IPS-20b (cell line): ENCODE results near the gene CYTH4.

Source experiments
- H3K27ac ChIP-seq: one replicate; pipeline ENCODE4 v1.5.1; 2013; ENCODE audit warnings: low read length
- H3K27me3 ChIP-seq: 2 replicates; pipeline ENCODE4 v1.6.1; 2013; ENCODE audit warnings: mild to moderate bottlenecking, low read length, inconsistent platforms; ENCODE audit not compliant: insufficient read depth
- H3K36me3 ChIP-seq: 2 replicates; pipeline ENCODE4 v1.6.1; 2013; ENCODE audit warnings: low read depth, mild to moderate bottlenecking, inconsistent platforms, low read length, moderate library complexity; ENCODE audit not compliant: insufficient read depth
- H3K4me1 ChIP-seq: 2 replicates; pipeline ENCODE4 v1.6.1; 2013; ENCODE audit warnings: mild to moderate bottlenecking, control low read depth, inconsistent platforms, low read length, moderate library complexity; ENCODE audit not compliant: insufficient read depth
- H3K4me3 ChIP-seq: 2 replicates; pipeline ENCODE4 v1.5.1; 2013; ENCODE audit warnings: mild to moderate bottlenecking, low read length, inconsistent platforms
- H3K9ac ChIP-seq: 2 replicates; pipeline ENCODE4 v1.6.1; 2013; ENCODE audit warnings: low read depth, mild to moderate bottlenecking, inconsistent platforms, low read length, moderate library complexity
- H3K9me3 ChIP-seq: 2 replicates; pipeline ENCODE4 v1.6.1; 2013; ENCODE audit warnings: mild to moderate bottlenecking, low read depth, low read length, inconsistent platforms; ENCODE audit not compliant: insufficient read depth

The CYTH4 gene

DNA sequence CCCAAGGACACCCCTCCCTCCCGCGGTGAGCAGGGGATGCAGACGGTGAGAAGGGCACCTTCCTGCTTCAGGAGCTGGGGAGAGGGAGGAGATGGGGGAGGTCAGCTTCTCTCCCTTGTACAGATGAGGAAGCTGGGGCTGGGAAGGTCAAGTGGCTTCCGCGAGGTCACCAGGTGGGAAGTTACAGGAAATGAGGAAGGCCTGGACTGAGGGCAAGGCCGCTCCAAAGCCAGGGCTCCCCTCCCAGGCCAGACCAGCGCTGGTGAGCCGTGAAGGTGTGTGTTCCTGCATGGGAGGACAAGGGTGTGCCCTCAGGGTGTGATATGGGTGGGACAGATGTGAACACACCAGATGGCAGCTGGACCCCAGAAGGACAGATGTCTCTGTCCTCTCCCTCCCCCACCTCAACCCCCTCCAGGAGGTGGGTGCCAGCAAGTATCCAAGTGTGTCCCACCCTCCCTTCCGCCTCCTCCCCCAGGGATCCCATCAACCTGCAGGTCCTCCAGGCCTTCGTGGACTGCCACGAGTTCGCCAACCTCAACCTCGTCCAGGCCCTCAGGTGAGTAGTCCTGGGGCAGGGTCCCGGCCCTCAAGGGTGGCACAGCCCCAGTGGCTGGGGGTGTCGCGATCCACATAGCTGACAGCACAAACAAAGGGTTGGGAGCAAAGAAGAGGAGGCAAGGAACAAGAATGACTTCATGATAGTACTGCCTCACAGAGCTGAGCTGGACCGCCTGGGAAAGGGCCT is 16.6 kb downstream of the CYTH4 start:
- H3K9me3 ChIP-seq, result no peaks in the 10 kb centered on the region
- no peak overlapping the region for H3K27ac ChIP-seq
- peaks cover 25% of the 10 kb centered on the region for H3K27me3 ChIP-seq
- H3K4me1 ChIP-seq, result peaks cover 5% of the 10 kb centered on the region; the same call in 1 of the 2 replicates
- no peaks in the 10 kb centered on the region for H3K36me3 ChIP-seq
- no peak overlapping the region for H3K4me3 ChIP-seq
- H3K9ac ChIP-seq, result no peak overlapping the region

DNA sequence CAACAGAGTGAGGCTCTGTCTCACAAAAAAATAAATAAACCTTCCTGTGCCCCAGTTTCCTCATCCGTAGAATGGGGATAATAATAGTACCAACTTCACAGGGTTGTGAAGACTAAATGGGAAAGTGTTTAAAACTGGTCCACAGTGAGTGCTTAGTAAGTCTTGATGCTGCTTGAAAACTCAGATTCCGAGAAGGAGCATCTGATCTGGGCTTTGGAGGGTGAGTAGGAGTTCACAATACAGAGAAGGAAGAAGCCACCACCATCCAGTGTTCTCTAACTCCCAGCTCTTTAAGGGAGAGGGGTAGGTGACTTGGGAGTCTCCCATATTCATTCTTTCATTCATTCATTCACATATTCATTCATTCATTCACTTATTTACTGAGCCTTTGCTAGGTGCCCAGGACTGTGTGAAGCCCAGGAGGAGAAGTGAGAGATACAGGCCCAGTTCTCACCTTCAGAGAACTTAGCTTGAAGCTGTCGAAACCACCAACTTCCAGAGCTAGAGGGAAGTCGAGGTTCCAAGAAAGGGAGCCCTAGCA is 17.7 kb downstream of the CYTH4 start:
- H3K27ac ChIP-seq, result no peak overlapping the region

GRCh38 chr22:37300551-37301017 is 18.3 kb downstream of the CYTH4 start:
- Histone ChIP-seq H3K27ac (no peak overlapping the region), H3K4me1 (peaks cover 18% of the 10 kb centered on the region; the same call in 1 of the 2 replicates), H3K9me3 (no peaks in the 10 kb centered on the region), H3K27me3 (peaks cover 33% of the 10 kb centered on the region), H3K36me3 (no peaks in the 10 kb centered on the region), H3K4me3 (no peak overlapping the region), H3K9ac (no peak overlapping the region)

More for the DNA sequence above, 17.7 kb downstream of the CYTH4 start:
- H3K36me3 ChIP-seq, result no peaks in the 10 kb centered on the region
- no peak overlapping the region for H3K4me3 ChIP-seq
- H3K4me1 ChIP-seq, result peaks cover 15% of the 10 kb centered on the region; the same call in 1 of the 2 replicates
- no peak overlapping the region for H3K9ac ChIP-seq
- peaks cover 33% of the 10 kb centered on the region for H3K27me3 ChIP-seq
- no peaks in the 10 kb centered on the region for H3K9me3 ChIP-seq

DNA sequence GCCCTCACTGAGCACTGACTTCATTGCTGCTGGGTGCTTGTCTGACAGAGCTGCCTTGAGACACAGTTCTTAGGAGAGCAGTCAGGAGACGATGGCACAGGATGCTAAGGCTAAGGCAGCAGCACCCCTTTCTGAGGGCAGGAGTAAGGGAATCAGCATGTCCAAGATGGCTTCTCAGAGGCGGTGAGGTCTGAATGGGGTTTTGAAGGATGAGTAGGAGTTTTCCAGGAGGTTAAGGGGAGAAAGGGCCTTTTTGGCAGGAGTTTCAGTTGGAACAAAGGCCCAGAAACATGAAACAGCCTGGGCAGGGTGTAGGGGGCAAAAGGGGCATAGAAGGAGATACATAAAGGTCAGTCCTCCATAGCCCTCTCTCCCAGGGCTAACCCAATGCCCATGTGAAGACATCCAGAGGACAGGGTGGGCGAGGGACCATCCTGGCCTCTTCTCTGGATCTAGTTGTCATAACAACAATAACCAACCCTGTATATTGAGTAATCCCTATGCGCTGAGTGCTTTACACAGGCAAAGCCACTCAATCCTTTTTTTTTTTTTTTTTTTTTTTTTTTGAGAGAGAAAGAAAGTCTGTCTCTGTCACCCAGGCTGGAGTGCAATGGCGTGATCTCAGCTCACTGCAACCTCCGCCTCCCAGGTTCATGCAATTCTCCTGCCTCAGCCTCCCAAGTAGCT is 19.0 kb downstream of the CYTH4 start:
- Histone ChIP-seq H3K27me3 (peaks cover 33% of the 10 kb centered on the region), H3K27ac (no peak overlapping the region), H3K9me3 (no peaks in the 10 kb centered on the region), H3K4me1 (peaks cover 21% of the 10 kb centered on the region; the same call in 1 of the 2 replicates), H3K4me3 (no peak overlapping the region), H3K36me3 (no peaks in the 10 kb centered on the region), H3K9ac (no peak overlapping the region)

GRCh38 chr22:37302674-37303555 is 20.6 kb downstream of the CYTH4 start:
- H3K27me3 ChIP-seq, result peaks cover 33% of the 10 kb centered on the region
- no peak overlapping the region for H3K4me3 ChIP-seq
- no peak overlapping the region; the same call in 1 of the 2 replicates for H3K9ac ChIP-seq
- H3K27ac ChIP-seq, result no peak overlapping the region
- peaks cover 21% of the 10 kb centered on the region; the same call in 1 of the 2 replicates for H3K4me1 ChIP-seq
- H3K9me3 ChIP-seq, result no peaks in the 10 kb centered on the region
- no peaks in the 10 kb centered on the region for H3K36me3 ChIP-seq

GRCh38 chr22:37303821-37304274 is 21.5 kb downstream of the CYTH4 start:
- Histone ChIP-seq H3K9me3 (no peaks in the 10 kb centered on the region), H3K9ac (no peak overlapping the region), H3K27ac (no peak overlapping the region), H3K36me3 (no peaks in the 10 kb centered on the region), H3K4me3 (no peak overlapping the region), H3K27me3 (peaks cover 33% of the 10 kb centered on the region), H3K4me1 (peaks cover 21% of the 10 kb centered on the region; the same call in 1 of the 2 replicates)

DNA sequence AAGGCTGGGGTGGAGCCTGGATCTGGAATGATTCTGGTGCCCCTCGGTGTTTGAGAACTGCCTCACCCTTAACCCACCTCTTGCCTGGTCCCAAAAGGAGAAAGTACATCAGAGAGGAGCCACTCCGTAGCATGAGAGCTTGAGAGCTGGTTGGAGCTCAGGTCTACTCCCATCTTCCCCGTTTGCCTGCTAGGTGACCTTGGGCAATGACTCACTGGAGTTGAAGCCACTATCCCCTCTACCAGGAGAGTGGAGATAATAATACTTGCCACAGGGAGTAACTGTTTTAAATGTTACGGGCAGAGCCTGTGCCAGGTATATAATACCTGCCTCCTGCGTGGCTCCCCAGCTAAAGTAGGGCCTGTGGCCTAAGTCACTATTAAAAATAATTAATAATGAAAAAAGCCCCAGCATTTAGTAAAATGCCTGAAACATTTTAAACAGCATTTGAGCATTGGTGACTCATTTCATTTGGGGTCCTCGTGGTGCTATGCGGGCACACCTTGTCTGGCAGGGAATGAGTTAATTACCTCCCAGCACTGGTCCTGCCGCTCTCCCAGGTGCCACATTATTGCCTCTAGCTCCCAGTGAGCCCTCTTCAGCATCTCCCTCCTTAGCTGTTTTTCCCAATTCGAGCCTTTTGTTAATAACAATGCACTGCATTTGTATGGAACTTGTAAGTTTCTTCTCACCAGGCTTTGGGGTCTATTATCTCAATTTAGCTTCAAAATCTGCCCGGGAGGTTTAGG is 22.5 kb downstream of the CYTH4 start:
- Histone ChIP-seq H3K4me1 (peaks cover 21% of the 10 kb centered on the region; the same call in 1 of the 2 replicates), H3K9ac (no peak overlapping the region)

DNA sequence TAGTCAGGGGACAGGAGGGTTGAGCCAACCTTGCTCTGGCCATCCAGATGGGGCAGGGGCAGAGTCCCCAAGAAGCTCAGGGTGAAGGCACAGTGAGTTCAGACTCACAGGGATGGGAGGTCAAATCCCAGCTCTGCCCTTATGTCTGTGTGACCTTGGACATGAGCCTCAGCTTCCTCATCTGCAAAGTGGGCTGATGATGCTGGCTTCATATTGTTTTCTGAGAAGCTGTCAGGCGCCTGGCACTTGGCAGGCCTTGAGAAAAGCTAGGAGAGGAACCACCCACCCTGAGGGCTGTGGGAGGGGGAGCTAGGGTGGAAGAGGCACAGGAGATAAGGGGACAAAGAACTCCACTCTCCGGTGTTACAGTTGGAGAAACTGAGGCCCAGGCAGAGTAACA is 23.6 kb downstream of the CYTH4 start:
- Histone ChIP-seq H3K36me3 (no peaks in the 10 kb centered on the region), H3K27ac (no peak overlapping the region), H3K27me3 (peaks cover 31% of the 10 kb centered on the region), H3K9me3 (no peaks in the 10 kb centered on the region), H3K9ac (no peak overlapping the region), H3K4me3 (no peak overlapping the region), H3K4me1 (peaks cover 21% of the 10 kb centered on the region; the same call in 1 of the 2 replicates)

More for the DNA sequence above, 22.5 kb downstream of the CYTH4 start:
- Histone ChIP-seq H3K27ac (no peak overlapping the region), H3K36me3 (no peaks in the 10 kb centered on the region), H3K4me3 (no peak overlapping the region), H3K9me3 (no peaks in the 10 kb centered on the region), H3K27me3 (peaks cover 33% of the 10 kb centered on the region)

DNA sequence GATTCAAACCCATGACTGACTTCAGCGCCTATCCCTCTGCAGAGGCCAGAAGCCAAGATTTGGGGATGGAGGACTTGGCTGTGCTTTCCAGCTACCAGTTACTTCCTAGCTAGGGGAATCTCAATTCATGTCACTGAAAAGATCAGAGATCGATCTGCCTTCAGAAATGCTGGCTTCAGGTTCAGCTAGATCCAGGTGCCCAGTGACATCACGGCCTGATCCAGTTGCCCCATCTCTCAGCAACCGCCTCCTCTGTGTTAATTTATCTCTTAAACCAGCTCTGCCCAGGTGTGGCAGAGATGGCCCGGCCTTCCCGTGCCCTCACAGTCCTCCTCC is 24.2 kb downstream of the CYTH4 start:
- Histone ChIP-seq H3K27me3 (peaks cover 27% of the 10 kb centered on the region), H3K27ac (no peak overlapping the region), H3K4me3 (no peak overlapping the region), H3K4me1 (peaks cover 21% of the 10 kb centered on the region; the same call in 1 of the 2 replicates), H3K9ac (no peak overlapping the region), H3K36me3 (no peaks in the 10 kb centered on the region), H3K9me3 (no peaks in the 10 kb centered on the region)

DNA sequence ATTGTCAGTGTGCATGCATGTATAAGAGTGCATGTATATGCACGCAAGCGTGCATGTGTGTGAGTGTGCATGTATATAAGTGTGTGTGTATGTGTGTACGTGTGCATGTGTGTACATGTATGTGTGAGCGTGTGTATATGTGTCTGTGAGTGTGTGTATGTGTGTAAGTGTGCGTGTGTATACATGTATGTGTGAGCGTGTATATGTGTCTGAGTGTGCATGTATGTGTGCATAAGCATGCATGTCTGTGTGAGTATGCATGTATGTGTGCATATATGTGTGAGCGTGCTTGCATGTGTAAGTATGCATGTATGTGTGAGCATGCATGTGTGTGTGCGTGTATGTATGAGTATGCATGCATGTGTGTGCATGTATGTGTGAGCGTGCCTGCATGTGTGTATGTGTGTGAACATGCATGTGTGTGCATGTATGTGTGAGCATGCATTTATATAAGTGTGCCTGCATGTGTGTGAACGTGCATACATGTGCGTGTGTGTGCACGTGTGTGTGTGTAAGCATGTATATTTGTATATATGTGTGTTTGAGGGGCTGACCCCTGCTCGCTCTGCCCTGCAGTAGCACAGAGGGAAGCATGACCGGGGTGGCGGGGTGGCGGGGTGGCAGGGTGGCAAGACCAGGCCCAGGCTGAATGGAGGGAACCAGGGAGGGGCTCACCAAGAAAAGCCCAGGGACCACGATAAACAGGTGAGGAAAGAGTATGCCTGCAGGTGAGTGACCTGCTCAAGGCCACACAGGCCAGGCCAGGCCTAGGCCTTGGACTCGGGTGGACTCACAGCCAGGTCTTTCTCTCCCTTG is 26.3 kb downstream of the CYTH4 start:
- H3K9ac ChIP-seq, result no peak overlapping the region
- no peaks in the 10 kb centered on the region for H3K9me3 ChIP-seq
- no peak overlapping the region for H3K27ac ChIP-seq
- peaks cover 18% of the 10 kb centered on the region; the same call in 1 of the 2 replicates for H3K4me1 ChIP-seq
- H3K36me3 ChIP-seq, result no peaks in the 10 kb centered on the region
- H3K27me3 ChIP-seq, result peaks cover 11% of the 10 kb centered on the region
- no peak overlapping the region for H3K4me3 ChIP-seq
